ENCODE data around the gene IRGQ.

Gene IRGQ

DNA sequence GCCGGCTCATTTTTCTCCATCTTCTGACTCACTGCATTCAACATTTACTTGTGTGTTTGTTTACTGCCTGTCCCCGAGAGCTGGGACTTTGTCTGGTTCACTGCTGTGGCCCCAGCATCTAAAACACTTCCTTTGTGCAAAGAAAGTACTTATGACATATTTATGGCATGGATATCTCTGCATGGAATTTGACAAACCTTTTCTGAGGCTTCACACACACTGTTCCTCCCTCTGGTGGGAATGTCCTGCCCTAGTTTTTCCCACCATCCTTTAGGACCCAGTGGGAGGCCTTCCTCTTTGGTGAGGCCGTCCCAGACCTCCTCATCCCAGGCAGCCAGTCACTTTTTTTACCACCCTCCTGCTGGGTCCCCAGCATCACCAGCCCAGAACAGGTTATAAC is 14.6 kb upstream of the IRGQ start:
- H4K20me1 ChIP-seq (ENCODE audit: insufficient read depth, low read length) = peaks cover 60% of the 10 kb centered on the region
- H3K79me2 ChIP-seq (ENCODE audit: insufficient read depth, low read length) = peaks cover 69% of the 10 kb centered on the region
- DNase-seq (no peak), ATAC-seq (ENCODE audit: insufficient read depth, low read depth) (no peak)
- no peaks in the 10 kb centered on the region for H3K9me3 ChIP-seq (ENCODE audit: insufficient read depth, low read length, severe bottlenecking)
- H3K36me3 ChIP-seq (ENCODE audit: insufficient read depth, low read length) = peaks cover 84% of the 10 kb centered on the region
- H3K27ac ChIP-seq (ENCODE audit: low read length) = no peak overlapping the region
- no peak overlapping the region for H3K9ac ChIP-seq (ENCODE audit: low read depth, low read length)
- no peaks in the 10 kb centered on the region for H3K27me3 ChIP-seq (ENCODE audit: insufficient read depth, low read length, poor library complexity)
- no peaks in the 10 kb centered on the region for H3K4me1 ChIP-seq (ENCODE audit: insufficient read depth, low read length)
- no peak for TF ChIP-seq EZH2 (IDR thresholded peaks at IDR 0.05; ENCODE audit: borderline replicate concordance, low read depth, low read length, severe bottlenecking)
- TF ChIP-seq, protein P1, sequence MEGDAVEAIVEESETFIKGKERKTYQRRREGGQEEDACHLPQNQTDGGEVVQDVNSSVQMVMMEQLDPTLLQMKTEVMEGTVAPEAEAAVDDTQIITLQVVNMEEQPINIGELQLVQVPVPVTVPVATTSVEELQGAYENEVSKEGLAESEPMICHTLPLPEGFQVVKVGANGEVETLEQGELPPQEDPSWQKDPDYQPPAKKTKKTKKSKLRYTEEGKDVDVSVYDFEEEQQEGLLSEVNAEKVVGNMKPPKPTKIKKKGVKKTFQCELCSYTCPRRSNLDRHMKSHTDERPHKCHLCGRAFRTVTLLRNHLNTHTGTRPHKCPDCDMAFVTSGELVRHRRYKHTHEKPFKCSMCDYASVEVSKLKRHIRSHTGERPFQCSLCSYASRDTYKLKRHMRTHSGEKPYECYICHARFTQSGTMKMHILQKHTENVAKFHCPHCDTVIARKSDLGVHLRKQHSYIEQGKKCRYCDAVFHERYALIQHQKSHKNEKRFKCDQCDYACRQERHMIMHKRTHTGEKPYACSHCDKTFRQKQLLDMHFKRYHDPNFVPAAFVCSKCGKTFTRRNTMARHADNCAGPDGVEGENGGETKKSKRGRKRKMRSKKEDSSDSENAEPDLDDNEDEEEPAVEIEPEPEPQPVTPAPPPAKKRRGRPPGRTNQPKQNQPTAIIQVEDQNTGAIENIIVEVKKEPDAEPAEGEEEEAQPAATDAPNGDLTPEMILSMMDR (IDR thresholded peaks at IDR 0.05; ENCODE audit: borderline replicate concordance, extremely low read depth, low read length, poor library complexity, severe bottlenecking) = no peak
- no peak overlapping the region for H2AFZ ChIP-seq (ENCODE audit: low read depth, low read length)
- no peak overlapping the region for H3K4me3 ChIP-seq (ENCODE audit: low read depth in 1 of 2, low read length in 2 of 2)
- H3K4me2 ChIP-seq (ENCODE audit: insufficient read depth, low read length) = no peak overlapping the region

DNA sequence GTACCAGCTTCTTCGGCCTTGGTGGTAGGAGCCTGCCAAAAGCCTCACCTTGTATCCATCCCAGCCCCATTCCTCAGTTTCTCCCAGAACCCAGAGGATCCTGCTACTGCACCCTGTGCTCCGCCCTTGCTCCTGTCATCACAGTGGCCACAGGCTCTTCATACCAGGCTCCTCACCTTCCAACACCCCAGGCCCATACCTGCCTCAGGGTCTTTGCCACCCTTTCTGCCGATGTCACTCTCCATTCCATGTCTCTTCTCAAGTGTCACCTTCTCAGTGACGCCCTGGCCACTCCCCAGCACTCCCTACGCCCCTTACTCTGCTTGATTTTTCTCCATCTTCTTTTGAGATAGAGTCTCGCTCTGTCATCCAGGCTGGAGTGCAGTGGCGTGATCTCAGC is 13.9 kb upstream of the IRGQ start:
- H2AFZ ChIP-seq (ENCODE audit: low read depth, low read length) = no peak overlapping the region
- H3K27me3 ChIP-seq (ENCODE audit: insufficient read depth, low read length, poor library complexity) = no peaks in the 10 kb centered on the region
- no peak overlapping the region for H3K27ac ChIP-seq (ENCODE audit: low read length)
- H4K20me1 ChIP-seq (ENCODE audit: insufficient read depth, low read length) = peaks cover 57% of the 10 kb centered on the region
- ATAC-seq (ENCODE audit: insufficient read depth, low read depth) (no peak), DNase-seq (no peak)
- H3K4me2 ChIP-seq (ENCODE audit: insufficient read depth, low read length) = no peak overlapping the region
- H3K36me3 ChIP-seq (ENCODE audit: insufficient read depth, low read length) = peaks cover 88% of the 10 kb centered on the region
- no peaks in the 10 kb centered on the region for H3K9me3 ChIP-seq (ENCODE audit: insufficient read depth, low read length, severe bottlenecking)
- H3K9ac ChIP-seq (ENCODE audit: low read depth, low read length) = no peak overlapping the region
- peaks cover 63% of the 10 kb centered on the region for H3K79me2 ChIP-seq (ENCODE audit: insufficient read depth, low read length)
- no peak for TF ChIP-seq EZH2 (IDR thresholded peaks at IDR 0.05; ENCODE audit: borderline replicate concordance, low read depth, low read length, severe bottlenecking)
- TF ChIP-seq, protein P1 (IDR thresholded peaks at IDR 0.05; ENCODE audit: borderline replicate concordance, extremely low read depth, low read length, poor library complexity, severe bottlenecking) = no peak
- H3K4me1 ChIP-seq (ENCODE audit: insufficient read depth, low read length) = no peaks in the 10 kb centered on the region
- H3K4me3 ChIP-seq (ENCODE audit: low read depth in 1 of 2, low read length in 2 of 2) = no peak overlapping the region

DNA sequence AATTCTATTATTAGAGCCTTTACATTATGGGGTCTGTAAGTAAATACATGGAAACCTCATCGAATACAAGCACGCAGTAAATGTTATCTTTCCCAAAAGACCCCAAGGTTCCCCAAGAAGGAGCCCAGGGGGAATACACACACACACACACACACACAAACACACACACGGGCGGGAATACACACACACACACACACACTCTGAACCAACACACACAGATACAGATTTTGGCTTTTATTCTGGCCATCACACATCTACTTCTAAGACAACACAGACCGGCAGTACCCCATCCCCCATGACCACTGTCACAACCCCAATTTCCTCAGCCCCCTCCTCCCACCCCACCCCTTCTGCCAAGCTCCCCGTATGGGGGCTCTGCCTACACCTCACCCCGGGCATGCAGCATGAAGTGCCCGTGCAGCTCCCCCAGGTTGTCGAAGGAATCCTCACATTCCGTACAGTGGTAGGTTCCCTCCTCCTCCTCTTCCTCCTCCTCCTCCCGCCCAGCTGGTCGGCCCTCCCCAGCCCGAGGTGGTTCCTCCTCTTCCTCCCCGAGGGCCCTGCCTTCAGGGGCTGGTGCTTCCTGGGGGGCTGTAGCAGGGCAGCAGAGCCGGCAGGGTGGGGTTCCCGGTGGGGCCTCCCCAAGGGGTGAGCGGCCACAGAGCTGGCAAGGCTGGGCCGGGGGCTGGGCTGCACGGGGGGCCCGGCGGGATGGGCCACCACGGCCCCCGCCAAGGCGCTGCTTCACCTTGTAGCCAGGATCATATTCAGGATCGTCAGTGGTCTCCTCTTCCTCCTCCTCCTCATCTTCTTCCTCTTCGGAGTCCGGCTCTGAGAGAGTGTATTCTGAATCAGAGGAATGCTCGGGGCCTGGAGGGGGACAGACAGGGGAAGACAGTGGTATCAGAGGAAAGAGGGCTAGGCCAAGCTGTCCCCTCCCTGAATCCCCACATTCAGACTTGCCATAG is 11.6 kb upstream of the IRGQ start:
- Histone ChIP-seq H3K27ac (ENCODE audit: low read length) (no peak overlapping the region), H3K36me3 (ENCODE audit: insufficient read depth, low read length) (peaks cover 76% of the 10 kb centered on the region), H3K27me3 (ENCODE audit: insufficient read depth, low read length, poor library complexity) (no peaks in the 10 kb centered on the region), H2AFZ (ENCODE audit: low read depth, low read length) (no peak overlapping the region), H3K9me3 (ENCODE audit: insufficient read depth, low read length, severe bottlenecking) (no peaks in the 10 kb centered on the region), H3K4me1 (ENCODE audit: insufficient read depth, low read length) (no peaks in the 10 kb centered on the region), H3K9ac (ENCODE audit: low read depth, low read length) (no peak overlapping the region), H3K4me3 (ENCODE audit: low read depth in 1 of 2, low read length in 2 of 2) (no peak overlapping the region), H4K20me1 (ENCODE audit: insufficient read depth, low read length) (peaks cover 39% of the 10 kb centered on the region), H3K79me2 (ENCODE audit: insufficient read depth, low read length) (peaks cover 39% of the 10 kb centered on the region), H3K4me2 (ENCODE audit: insufficient read depth, low read length) (no peak overlapping the region)
- no peak for TF ChIP-seq EZH2 (IDR thresholded peaks at IDR 0.05; ENCODE audit: borderline replicate concordance, low read depth, low read length, severe bottlenecking)
- TF ChIP-seq, protein P1 (IDR thresholded peaks at IDR 0.05; ENCODE audit: borderline replicate concordance, extremely low read depth, low read length, poor library complexity, severe bottlenecking) = no peak
- ATAC-seq (ENCODE audit: insufficient read depth, low read depth) (no peak), DNase-seq (no peak)
